Measurements from ENCODE around the gene PRPF8. TPM values are rescaled to one million over a fixed set of nuclear protein-coding genes. Genes with fewer than 3 reads are reported as not detected.
"Not testable (repeated sequence)": the region's sequence is repeated elsewhere in the genome, so short reads cannot be mapped to it uniquely, and the experiment has no call there.

PRPF8 gene
- total and polyA plus RNA-seq, 10 of the 15 experiments (the other 5 are each of a cell fraction or from before 2014, with no cell fraction given), result 77.2 to 337 (median 162) TPM

DNA sequence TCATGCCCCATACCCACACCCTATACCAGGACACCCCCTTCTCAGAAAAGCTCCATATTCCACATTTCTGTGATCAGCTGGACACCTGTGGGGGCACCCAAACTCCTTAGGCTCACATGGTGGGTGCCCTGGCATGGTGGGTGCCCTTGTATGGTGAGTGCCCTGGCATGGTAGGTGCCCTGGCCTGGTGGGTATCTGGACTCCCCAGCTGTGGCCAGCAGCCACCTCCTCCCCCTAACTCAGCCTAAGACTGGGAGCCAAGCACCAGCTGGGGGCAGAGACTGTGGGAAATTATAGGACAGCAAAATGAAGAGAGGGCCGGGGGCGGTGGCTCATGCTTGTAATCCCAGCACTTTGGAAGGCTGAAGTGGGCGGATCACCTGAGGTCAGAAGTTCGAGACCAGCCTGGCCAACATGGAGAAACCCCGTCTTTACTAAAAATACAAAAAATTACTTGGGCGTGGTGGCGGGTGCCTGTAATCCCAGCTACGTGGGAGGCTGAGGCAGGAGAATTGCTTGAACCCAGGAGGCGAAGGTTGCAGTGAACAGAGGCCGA, 24.2 kb upstream of the PRPF8 start:
- H3K9me3 ChIP-seq (replicated peaks; ENCODE audit: control insufficient read depth, insufficient read depth, low read length); RAD21 ChIA-PET (ENCODE audit: unreplicated experiment); H3K9ac ChIP-seq (ENCODE audit: control insufficient read depth, insufficient read depth, low read length); H3K27me3 ChIP-seq (replicated peaks in 1 of 2; ENCODE audit: control insufficient read depth in 2 of 2, insufficient read depth in 2 of 2, low read length in 1 of 2); DNase-seq (ENCODE audit: low read depth, low spot score); H3K4me1 ChIP-seq (ENCODE audit: control insufficient read depth, insufficient read depth, low read length); H4K20me1 ChIP-seq (ENCODE audit: control insufficient read depth, insufficient read depth); H3K4me2 ChIP-seq (ENCODE audit: control insufficient read depth, insufficient read depth); ATAC-seq; FAIRE-seq; H3K79me2 ChIP-seq (ENCODE audit: control insufficient read depth, insufficient read depth, low read length); intact Hi-C loops (cut with micrococcal nuclease; ENCODE audit: unreplicated experiment); BruUV-seq (replicated peaks); H3K36me3 ChIP-seq (ENCODE audit: control insufficient read depth in 2 of 2, insufficient read depth in 2 of 2, low read length in 1 of 2); H3K27ac ChIP-seq (ENCODE audit: control insufficient read depth, insufficient read depth); H2AFZ ChIP-seq (ENCODE audit: control insufficient read depth, low read depth, low read length); in situ Hi-C loops (cut with MboI); H3K4me3 ChIP-seq; SMC1A ChIA-PET (ENCODE audit: uncharacterized antibody, unreplicated experiment): not testable (repeated sequence)
- WGBS (ENCODE audit: insufficient coverage, insufficient replicate concordance, low lambda C conversion rate, missing lambda C conversion rate), result 52% methylated on average over 9 of the region's 10 CpGs
- POLR2A ChIA-PET, result interaction anchor here (0.6 to 1.3 kb wide), 3 partner anchors 8 to 220 kb away, joined by 3 to 4 read pairs (median 3); no protein-coding TSS in a partner anchor
- CTCF ChIA-PET, result interaction anchor here (0.7 to 1.0 kb wide), 4 partner anchors 9 to 76 kb away, joined by 3 to 5 read pairs (median 4); no protein-coding TSS in a partner anchor

DNA sequence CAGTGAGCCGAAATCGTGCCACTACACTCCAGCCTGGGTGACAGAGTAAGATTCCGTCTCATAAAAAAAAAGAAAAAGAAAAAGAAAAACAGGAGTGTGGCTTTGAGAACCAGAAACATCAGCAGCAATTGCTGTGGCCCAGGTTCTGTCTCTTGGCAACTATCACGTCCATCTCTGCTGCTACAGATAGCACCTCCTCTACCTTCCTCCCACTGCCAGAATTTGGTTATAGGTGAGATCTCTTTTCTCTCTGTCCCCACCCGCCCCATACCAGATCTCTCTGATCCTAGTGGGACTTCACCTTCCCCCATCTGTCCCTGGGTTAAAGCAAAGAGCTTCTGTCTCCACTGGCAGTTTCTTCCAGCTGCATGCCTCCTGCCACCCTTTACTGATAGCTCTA, 22.4 kb upstream of the PRPF8 start:
- SMC1A ChIA-PET (ENCODE audit: uncharacterized antibody, unreplicated experiment), result no interaction called here
- no peak for ATAC-seq
- no peak for DNase-seq (ENCODE audit: low read depth, low spot score)
- in situ Hi-C loops (cut with MboI), result no loop called here
- Histone ChIP-seq H3K4me1 (ENCODE audit: control insufficient read depth, insufficient read depth, low read length) (peaks cover 4% of the 10 kb centered on the region), H4K20me1 (ENCODE audit: control insufficient read depth, insufficient read depth) (no peaks in the 10 kb centered on the region), H3K27ac (ENCODE audit: control insufficient read depth, insufficient read depth) (no peak overlapping the region), H3K79me2 (ENCODE audit: control insufficient read depth, insufficient read depth, low read length) (no peaks in the 10 kb centered on the region), H3K9me3 (replicated peaks; ENCODE audit: control insufficient read depth, insufficient read depth, low read length) (no peaks in the 10 kb centered on the region), H3K36me3 (ENCODE audit: control insufficient read depth in 2 of 2, insufficient read depth in 2 of 2, low read length in 1 of 2) (no peaks in the 10 kb centered on the region), H3K27me3 (replicated peaks in 1 of 2; ENCODE audit: control insufficient read depth in 2 of 2, insufficient read depth in 2 of 2, low read length in 1 of 2) (peaks cover 0 to 5% of the 10 kb centered on the region in 2 experiments; a peak in 2 of 4 replicates), H3K4me3 (no peak overlapping the region), H2AFZ (ENCODE audit: control insufficient read depth, low read depth, low read length) (no peak overlapping the region), H3K4me2 (ENCODE audit: control insufficient read depth, insufficient read depth) (no peak overlapping the region), H3K9ac (ENCODE audit: control insufficient read depth, insufficient read depth, low read length) (no peak overlapping the region)
- WGBS (ENCODE audit: insufficient coverage, insufficient replicate concordance, low lambda C conversion rate, missing lambda C conversion rate), result 63% methylated on average over 5 of the region's 5 CpGs
- RAD21 ChIA-PET (ENCODE audit: unreplicated experiment), result interaction anchor here (0.5 to 1.1 kb wide), 2 partner anchors 10 to 233 kb away, joined by 3 read pairs; no protein-coding TSS in a partner anchor
- intact Hi-C loops (cut with micrococcal nuclease; ENCODE audit: unreplicated experiment), result no loop called here
- POLR2A ChIA-PET, result no interaction called here
- BruUV-seq (replicated peaks), result no TSS peak
- no peak for FAIRE-seq
- CTCF ChIA-PET, result no interaction called here
- TF ChIP-seq, protein P1, sequence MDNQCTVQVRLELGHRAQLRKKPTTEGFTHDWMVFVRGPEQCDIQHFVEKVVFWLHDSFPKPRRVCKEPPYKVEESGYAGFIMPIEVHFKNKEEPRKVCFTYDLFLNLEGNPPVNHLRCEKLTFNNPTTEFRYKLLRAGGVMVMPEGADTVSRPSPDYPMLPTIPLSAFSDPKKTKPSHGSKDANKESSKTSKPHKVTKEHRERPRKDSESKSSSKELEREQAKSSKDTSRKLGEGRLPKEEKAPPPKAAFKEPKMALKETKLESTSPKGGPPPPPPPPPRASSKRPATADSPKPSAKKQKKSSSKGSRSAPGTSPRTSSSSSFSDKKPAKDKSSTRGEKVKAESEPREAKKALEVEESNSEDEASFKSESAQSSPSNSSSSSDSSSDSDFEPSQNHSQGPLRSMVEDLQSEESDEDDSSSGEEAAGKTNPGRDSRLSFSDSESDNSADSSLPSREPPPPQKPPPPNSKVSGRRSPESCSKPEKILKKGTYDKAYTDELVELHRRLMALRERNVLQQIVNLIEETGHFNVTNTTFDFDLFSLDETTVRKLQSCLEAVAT (IDR thresholded peaks at IDR 0.05), result no peak
- TF ChIP-seq, protein P2, sequence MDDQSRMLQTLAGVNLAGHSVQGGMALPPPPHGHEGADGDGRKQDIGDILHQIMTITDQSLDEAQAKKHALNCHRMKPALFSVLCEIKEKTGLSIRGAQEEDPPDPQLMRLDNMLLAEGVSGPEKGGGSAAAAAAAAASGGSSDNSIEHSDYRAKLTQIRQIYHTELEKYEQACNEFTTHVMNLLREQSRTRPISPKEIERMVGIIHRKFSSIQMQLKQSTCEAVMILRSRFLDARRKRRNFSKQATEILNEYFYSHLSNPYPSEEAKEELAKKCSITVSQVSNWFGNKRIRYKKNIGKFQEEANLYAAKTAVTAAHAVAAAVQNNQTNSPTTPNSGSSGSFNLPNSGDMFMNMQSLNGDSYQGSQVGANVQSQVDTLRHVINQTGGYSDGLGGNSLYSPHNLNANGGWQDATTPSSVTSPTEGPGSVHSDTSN (IDR thresholded peaks at IDR 0.05; ENCODE audit: insufficient replicate concordance, low read depth, low read length), result no peak
- TF ChIP-seq IKZF1 (conservative IDR thresholded peaks at IDR 0.05) (no peak), SUPT20H (IDR thresholded peaks at IDR 0.05; ENCODE audit: borderline replicate concordance, control insufficient read depth, low read depth, low read length) (no peak), POLR2AphosphoS5 (IDR thresholded peaks at IDR 0.05; ENCODE audit: low read length) (no peak), YY1 (IDR thresholded peaks at IDR 0.05; ENCODE audit: low read depth, low read length) (no peak)
- TF ChIP-seq, protein P3, sequence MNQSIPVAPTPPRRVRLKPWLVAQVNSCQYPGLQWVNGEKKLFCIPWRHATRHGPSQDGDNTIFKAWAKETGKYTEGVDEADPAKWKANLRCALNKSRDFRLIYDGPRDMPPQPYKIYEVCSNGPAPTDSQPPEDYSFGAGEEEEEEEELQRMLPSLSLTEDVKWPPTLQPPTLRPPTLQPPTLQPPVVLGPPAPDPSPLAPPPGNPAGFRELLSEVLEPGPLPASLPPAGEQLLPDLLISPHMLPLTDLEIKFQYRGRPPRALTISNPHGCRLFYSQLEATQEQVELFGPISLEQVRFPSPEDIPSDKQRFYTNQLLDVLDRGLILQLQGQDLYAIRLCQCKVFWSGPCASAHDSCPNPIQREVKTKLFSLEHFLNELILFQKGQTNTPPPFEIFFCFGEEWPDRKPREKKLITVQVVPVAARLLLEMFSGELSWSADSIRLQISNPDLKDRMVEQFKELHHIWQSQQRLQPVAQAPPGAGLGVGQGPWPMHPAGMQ (IDR thresholded peaks at IDR 0.05; ENCODE audit: borderline replicate concordance), result no peak
- TF ChIP-seq, protein P4, sequence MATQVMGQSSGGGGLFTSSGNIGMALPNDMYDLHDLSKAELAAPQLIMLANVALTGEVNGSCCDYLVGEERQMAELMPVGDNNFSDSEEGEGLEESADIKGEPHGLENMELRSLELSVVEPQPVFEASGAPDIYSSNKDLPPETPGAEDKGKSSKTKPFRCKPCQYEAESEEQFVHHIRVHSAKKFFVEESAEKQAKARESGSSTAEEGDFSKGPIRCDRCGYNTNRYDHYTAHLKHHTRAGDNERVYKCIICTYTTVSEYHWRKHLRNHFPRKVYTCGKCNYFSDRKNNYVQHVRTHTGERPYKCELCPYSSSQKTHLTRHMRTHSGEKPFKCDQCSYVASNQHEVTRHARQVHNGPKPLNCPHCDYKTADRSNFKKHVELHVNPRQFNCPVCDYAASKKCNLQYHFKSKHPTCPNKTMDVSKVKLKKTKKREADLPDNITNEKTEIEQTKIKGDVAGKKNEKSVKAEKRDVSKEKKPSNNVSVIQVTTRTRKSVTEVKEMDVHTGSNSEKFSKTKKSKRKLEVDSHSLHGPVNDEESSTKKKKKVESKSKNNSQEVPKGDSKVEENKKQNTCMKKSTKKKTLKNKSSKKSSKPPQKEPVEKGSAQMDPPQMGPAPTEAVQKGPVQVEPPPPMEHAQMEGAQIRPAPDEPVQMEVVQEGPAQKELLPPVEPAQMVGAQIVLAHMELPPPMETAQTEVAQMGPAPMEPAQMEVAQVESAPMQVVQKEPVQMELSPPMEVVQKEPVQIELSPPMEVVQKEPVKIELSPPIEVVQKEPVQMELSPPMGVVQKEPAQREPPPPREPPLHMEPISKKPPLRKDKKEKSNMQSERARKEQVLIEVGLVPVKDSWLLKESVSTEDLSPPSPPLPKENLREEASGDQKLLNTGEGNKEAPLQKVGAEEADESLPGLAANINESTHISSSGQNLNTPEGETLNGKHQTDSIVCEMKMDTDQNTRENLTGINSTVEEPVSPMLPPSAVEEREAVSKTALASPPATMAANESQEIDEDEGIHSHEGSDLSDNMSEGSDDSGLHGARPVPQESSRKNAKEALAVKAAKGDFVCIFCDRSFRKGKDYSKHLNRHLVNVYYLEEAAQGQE (IDR thresholded peaks at IDR 0.05; ENCODE audit: low read depth, low read length), result no peak
